Measurements from ENCODE around the gene EDIL3. TPM values are rescaled to one million over a fixed set of nuclear protein-coding genes. Genes with fewer than 3 reads are reported as not detected.
A peak's percentile ranks its signal among the peaks of the same experiment; 100 is the strongest.
"Not testable (repeated sequence)": the region's sequence is repeated elsewhere in the genome, so short reads cannot be mapped to it uniquely, and the experiment has no call there.

Gene EDIL3
- total RNA-seq, 1 donor from 2014 or later: 220 TPM

- no peak overlapping the region for H3K27ac Mint-ChIP-seq (ENCODE audit: unreplicated experiment)
- H3K4me3 Mint-ChIP-seq (ENCODE audit: unreplicated experiment): no peak overlapping the region
- DNase-seq: no peak
- no peaks in the 10 kb centered on the region for H3K27me3 Mint-ChIP-seq (ENCODE audit: unreplicated experiment)
- peaks cover 29% of the 10 kb centered on the region for H3K36me3 Mint-ChIP-seq (ENCODE audit: unreplicated experiment)
- TF ChIP-seq CTCF (IDR thresholded peaks at IDR 0.05; ENCODE audit: partially characterized antibody, unreplicated experiment): no peak
- no peaks in the 10 kb centered on the region for H3K9me3 Mint-ChIP-seq (ENCODE audit: unreplicated experiment)
- H3K4me1 Mint-ChIP-seq (ENCODE audit: low read depth, unreplicated experiment): peaks cover 4% of the 10 kb centered on the region
These were observed 356.6 kb downstream of the EDIL3 start for GRCh38 chr5:84028093-84028492.

GRCh38 chr5:84018521-84018920 lies 366.2 kb downstream of the EDIL3 start:
- DNase-seq; H3K36me3 Mint-ChIP-seq (ENCODE audit: unreplicated experiment); H3K27me3 Mint-ChIP-seq (ENCODE audit: unreplicated experiment); H3K9me3 Mint-ChIP-seq (ENCODE audit: unreplicated experiment): not testable (repeated sequence)
- H3K4me3 Mint-ChIP-seq (ENCODE audit: unreplicated experiment): peak overlapping the region; percentile 65
- H3K4me1 Mint-ChIP-seq (ENCODE audit: low read depth, unreplicated experiment): peaks cover 32% of the 10 kb centered on the region
- H3K27ac Mint-ChIP-seq (ENCODE audit: unreplicated experiment): peak overlapping the region; percentile 95

- H3K27ac Mint-ChIP-seq (ENCODE audit: unreplicated experiment): peak overlapping the region; percentile 95
These were observed 367.0 kb downstream of the EDIL3 start for GRCh38 chr5:84017523-84018172.

GRCh38 chr5:84016085-84016484 lies 368.6 kb downstream of the EDIL3 start:
- peaks cover 5% of the 10 kb centered on the region for H3K27me3 Mint-ChIP-seq (ENCODE audit: unreplicated experiment)
- no peaks in the 10 kb centered on the region for H3K36me3 Mint-ChIP-seq (ENCODE audit: unreplicated experiment)
- H3K4me1 Mint-ChIP-seq (ENCODE audit: low read depth, unreplicated experiment): peaks cover 32% of the 10 kb centered on the region
- H3K9me3 Mint-ChIP-seq (ENCODE audit: unreplicated experiment): peaks cover 7% of the 10 kb centered on the region
- peak overlapping the region; percentile 95 for H3K27ac Mint-ChIP-seq (ENCODE audit: unreplicated experiment)
- no peak overlapping the region for H3K4me3 Mint-ChIP-seq (ENCODE audit: unreplicated experiment)
- no peak for DNase-seq
- no peak for TF ChIP-seq CTCF (IDR thresholded peaks at IDR 0.05; ENCODE audit: partially characterized antibody, unreplicated experiment)

More at GRCh38 chr5:84017523-84018172, 367.0 kb downstream of the EDIL3 start:
- TF ChIP-seq CTCF (IDR thresholded peaks at IDR 0.05; ENCODE audit: partially characterized antibody, unreplicated experiment): no peak
- no peak for DNase-seq
- H3K4me3 Mint-ChIP-seq (ENCODE audit: unreplicated experiment): peak overlapping the region; percentile 12
- peaks cover 8% of the 10 kb centered on the region for H3K27me3 Mint-ChIP-seq (ENCODE audit: unreplicated experiment)
- no peaks in the 10 kb centered on the region for H3K36me3 Mint-ChIP-seq (ENCODE audit: unreplicated experiment)
- H3K9me3 Mint-ChIP-seq (ENCODE audit: unreplicated experiment): peaks cover 7% of the 10 kb centered on the region
- H3K4me1 Mint-ChIP-seq (ENCODE audit: low read depth, unreplicated experiment): peaks cover 32% of the 10 kb centered on the region

- TF ChIP-seq CTCF (IDR thresholded peaks at IDR 0.05; ENCODE audit: partially characterized antibody, unreplicated experiment): no peak
- peaks cover 7% of the 10 kb centered on the region for H3K9me3 Mint-ChIP-seq (ENCODE audit: unreplicated experiment)
- peaks cover 32% of the 10 kb centered on the region for H3K4me1 Mint-ChIP-seq (ENCODE audit: low read depth, unreplicated experiment)
These were observed 369.7 kb downstream of the EDIL3 start for GRCh38 chr5:84014966-84015365.

More at GRCh38 chr5:84014966-84015365, 369.7 kb downstream of the EDIL3 start:
- DNase-seq: no peak
- Mint-ChIP-seq H3K27me3 (ENCODE audit: unreplicated experiment) (peaks cover 5% of the 10 kb centered on the region), H3K27ac (ENCODE audit: unreplicated experiment) (no peak overlapping the region), H3K4me3 (ENCODE audit: unreplicated experiment) (no peak overlapping the region), H3K36me3 (ENCODE audit: unreplicated experiment) (no peaks in the 10 kb centered on the region)
